Measurements from ENCODE around the gene LMF2. TPM values are rescaled to one million over a fixed set of nuclear protein-coding genes. Genes with fewer than 3 reads are reported as not detected.
A peak's percentile ranks its signal among the peaks of the same experiment; 100 is the strongest.

LMF2 gene
- polyA plus RNA-seq, 3 donors: 15.0 to 145 (median 16.6) TPM

DNA sequence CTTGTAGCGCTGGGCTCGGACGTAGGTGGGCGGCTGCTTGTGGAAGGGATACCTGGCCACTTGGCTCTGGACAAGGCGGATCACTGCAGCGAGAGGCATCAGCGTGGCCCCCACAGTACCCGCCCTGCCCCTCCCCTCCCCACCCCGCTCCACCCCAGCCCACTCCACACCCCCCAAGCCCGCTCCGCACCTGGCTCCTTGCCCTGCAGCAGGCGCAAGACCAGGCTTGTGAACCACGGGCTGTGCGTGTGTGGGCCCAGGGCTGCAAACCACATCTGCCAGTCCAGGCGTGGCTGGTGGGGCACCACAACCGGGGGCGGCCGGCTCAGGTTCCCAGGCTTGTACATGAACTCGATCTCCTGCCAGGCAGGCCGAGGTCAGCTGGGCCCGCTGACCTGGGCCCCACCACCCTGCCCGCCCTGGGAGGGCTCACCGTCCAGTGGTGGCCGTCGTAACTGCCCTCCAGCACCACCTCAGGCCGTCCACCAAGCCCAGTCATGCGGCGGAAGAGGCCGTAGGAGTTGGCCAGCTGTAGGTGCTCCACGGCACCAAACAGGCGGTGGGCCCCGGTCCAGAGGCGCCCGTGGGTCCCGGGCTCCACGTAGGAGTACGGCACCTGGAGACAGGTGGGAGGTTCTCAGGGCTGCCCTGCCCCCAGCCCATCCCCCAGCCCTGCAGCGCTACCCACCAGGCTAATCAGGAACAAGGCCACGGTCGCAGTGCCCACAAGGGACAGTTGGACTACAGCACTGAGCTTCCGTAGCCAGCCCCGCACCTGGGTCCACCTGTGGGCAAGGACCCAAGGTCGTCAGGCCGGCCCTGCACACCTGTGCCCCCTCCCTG is 2.9 kb downstream of the LMF2 start:
- H3K79me2 ChIP-seq (ENCODE audit: insufficient read depth, low read length): peaks cover 41% of the 10 kb centered on the region
- no peaks in the 10 kb centered on the region for H3K27me3 ChIP-seq (ENCODE audit: control insufficient read depth in 2 of 2, insufficient read depth in 2 of 2, low read length in 2 of 2)
- H3K9me3 ChIP-seq (replicated peaks in 1 of 2; ENCODE audit: control insufficient read depth in 1 of 2, insufficient read depth in 1 of 2, low read length in 2 of 2): no peaks in the 10 kb centered on the region
- no peaks in the 10 kb centered on the region for H4K20me1 ChIP-seq (ENCODE audit: insufficient read depth, low read length)
- Mint-ChIP-seq H3K27ac (no peak overlapping the region), H3K4me3 (no peak overlapping the region), H3K27me3 (ENCODE audit: low read depth in 3 of 3) (peaks cover 0 to 3% (median 2%) of the 10 kb centered on the region in 3 donors), H3K4me1 (peaks cover 20% of the 10 kb centered on the region), H3K9me3 (no peaks in the 10 kb centered on the region), H3K36me3 (peaks cover 15 to 26% of the 10 kb centered on the region in 2 donors)
- DNase-seq: peak in 1 of 3 donors; percentile 5
- 95% methylated on average over 32 of the region's 44 CpGs for WGBS (ENCODE audit: insufficient coverage)
- H3K4me3 ChIP-seq (replicated peaks in 1 of 3; ENCODE audit: low read depth in 2 of 3, low read length in 3 of 3): no peak overlapping the region
- peaks cover 19 to 26% of the 10 kb centered on the region in 2 donors for H3K4me1 ChIP-seq (ENCODE audit: control insufficient read depth in 1 of 2, insufficient read depth in 2 of 2, low read length in 2 of 2)
- TF ChIP-seq, protein P1, sequence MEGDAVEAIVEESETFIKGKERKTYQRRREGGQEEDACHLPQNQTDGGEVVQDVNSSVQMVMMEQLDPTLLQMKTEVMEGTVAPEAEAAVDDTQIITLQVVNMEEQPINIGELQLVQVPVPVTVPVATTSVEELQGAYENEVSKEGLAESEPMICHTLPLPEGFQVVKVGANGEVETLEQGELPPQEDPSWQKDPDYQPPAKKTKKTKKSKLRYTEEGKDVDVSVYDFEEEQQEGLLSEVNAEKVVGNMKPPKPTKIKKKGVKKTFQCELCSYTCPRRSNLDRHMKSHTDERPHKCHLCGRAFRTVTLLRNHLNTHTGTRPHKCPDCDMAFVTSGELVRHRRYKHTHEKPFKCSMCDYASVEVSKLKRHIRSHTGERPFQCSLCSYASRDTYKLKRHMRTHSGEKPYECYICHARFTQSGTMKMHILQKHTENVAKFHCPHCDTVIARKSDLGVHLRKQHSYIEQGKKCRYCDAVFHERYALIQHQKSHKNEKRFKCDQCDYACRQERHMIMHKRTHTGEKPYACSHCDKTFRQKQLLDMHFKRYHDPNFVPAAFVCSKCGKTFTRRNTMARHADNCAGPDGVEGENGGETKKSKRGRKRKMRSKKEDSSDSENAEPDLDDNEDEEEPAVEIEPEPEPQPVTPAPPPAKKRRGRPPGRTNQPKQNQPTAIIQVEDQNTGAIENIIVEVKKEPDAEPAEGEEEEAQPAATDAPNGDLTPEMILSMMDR (IDR thresholded peaks at IDR 0.05): no peak
- H3K36me3 ChIP-seq (replicated peaks in 1 of 2; ENCODE audit: control insufficient read depth in 1 of 2, insufficient read depth in 2 of 2, low read length in 2 of 2): peaks cover 30 to 36% of the 10 kb centered on the region in 2 donors
- intact Hi-C loops (cut with micrococcal nuclease): loop anchor here (5.0 kb wide), 3 partner anchors 58 to 123 kb away; partner anchors contain the start of genes ARSA (in 1 of the 2), CHKB (in 1 of the 2) and SYCE3 (in 1 of the 2)
- H2AFZ ChIP-seq (ENCODE audit: insufficient read depth, low read depth, low read length, poor library complexity, severe bottlenecking): no peak overlapping the region
- H3K9ac ChIP-seq (ENCODE audit: insufficient read depth, low read length, poor library complexity, severe bottlenecking): no peak overlapping the region
- no peak overlapping the region for H3K4me2 ChIP-seq (replicated peaks; ENCODE audit: extremely low read depth, low read length, poor library complexity, severe bottlenecking)
- no peak overlapping the region for H3K27ac ChIP-seq (ENCODE audit: low read depth in 1 of 2, low read length in 2 of 2)

DNA sequence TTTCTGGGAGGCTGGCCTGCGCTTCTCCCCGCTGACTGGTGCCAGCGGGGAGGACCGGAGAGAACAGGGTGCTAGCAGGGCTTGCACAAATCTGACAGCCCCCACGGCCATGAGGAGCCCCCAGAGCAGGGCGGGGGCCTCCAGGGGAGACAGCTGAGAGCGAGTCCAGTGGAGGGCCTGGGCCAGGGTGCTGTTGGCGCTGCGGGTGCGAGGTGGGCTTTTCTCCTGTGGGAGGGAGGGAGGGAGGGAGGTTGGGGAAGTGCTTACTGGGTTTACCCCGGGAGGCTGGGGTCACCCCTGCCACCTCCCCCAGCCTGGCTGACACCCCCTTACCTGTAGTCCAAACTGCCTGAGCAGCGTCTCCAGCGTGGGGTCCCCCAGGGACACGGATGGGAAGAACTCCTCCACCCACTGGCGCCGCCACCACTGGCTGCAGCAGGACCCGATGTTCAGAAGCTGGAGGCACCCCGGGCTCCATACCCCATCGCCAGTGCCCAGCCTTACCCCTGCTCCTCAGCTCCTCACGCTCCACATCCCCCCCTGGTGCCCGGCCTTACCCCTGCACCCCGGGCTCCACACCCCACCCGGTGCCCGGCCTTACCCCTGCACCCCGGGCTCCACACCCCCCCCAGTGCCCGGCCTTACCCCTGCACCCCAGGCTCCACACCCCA is 3.9 kb downstream of the LMF2 start:
- intact Hi-C loops (cut with micrococcal nuclease): no loop called here
- Histone ChIP-seq H3K79me2 (ENCODE audit: insufficient read depth, low read length) (peaks cover 32% of the 10 kb centered on the region), H3K27me3 (ENCODE audit: control insufficient read depth in 2 of 2, insufficient read depth in 2 of 2, low read length in 2 of 2) (no peaks in the 10 kb centered on the region), H2AFZ (ENCODE audit: insufficient read depth, low read depth, low read length, poor library complexity, severe bottlenecking) (no peak overlapping the region), H3K9ac (ENCODE audit: insufficient read depth, low read length, poor library complexity, severe bottlenecking) (no peak overlapping the region), H3K27ac (ENCODE audit: low read depth in 1 of 2, low read length in 2 of 2) (no peak overlapping the region), H3K4me1 (ENCODE audit: control insufficient read depth in 1 of 2, insufficient read depth in 2 of 2, low read length in 2 of 2) (peaks cover 11 to 18% of the 10 kb centered on the region in 2 donors), H3K4me2 (replicated peaks; ENCODE audit: extremely low read depth, low read length, poor library complexity, severe bottlenecking) (no peak overlapping the region), H3K9me3 (replicated peaks in 1 of 2; ENCODE audit: control insufficient read depth in 1 of 2, insufficient read depth in 1 of 2, low read length in 2 of 2) (no peaks in the 10 kb centered on the region), H4K20me1 (ENCODE audit: insufficient read depth, low read length) (no peaks in the 10 kb centered on the region), H3K4me3 (replicated peaks in 1 of 3; ENCODE audit: low read depth in 2 of 3, low read length in 3 of 3) (no peak overlapping the region), H3K36me3 (replicated peaks in 1 of 2; ENCODE audit: control insufficient read depth in 1 of 2, insufficient read depth in 2 of 2, low read length in 2 of 2) (peaks cover 30 to 36% of the 10 kb centered on the region in 2 donors)
- H3K27me3 Mint-ChIP-seq (ENCODE audit: low read depth in 3 of 3): peaks cover 0 to 3% (median 2%) of the 10 kb centered on the region in 3 donors
- H3K4me3 Mint-ChIP-seq: no peak overlapping the region
- H3K9me3 Mint-ChIP-seq: no peaks in the 10 kb centered on the region
- no peak overlapping the region for H3K27ac Mint-ChIP-seq
- over 99% methylated on average over 15 of the region's 26 CpGs for WGBS (ENCODE audit: insufficient coverage)
- TF ChIP-seq, protein P1 (IDR thresholded peaks at IDR 0.05): no peak
- peaks cover 11% of the 10 kb centered on the region for H3K4me1 Mint-ChIP-seq
- DNase-seq: peak in 1 of 3 donors; percentile 7
- H3K36me3 Mint-ChIP-seq: peaks cover 15 to 26% of the 10 kb centered on the region in 2 donors
